GM21515 (cell line): Measurements from ENCODE around the gene KDM2A.
"Not testable (repeated sequence)": the region's sequence is repeated elsewhere in the genome, so short reads cannot be mapped to it uniquely, and the experiment has no call there.

Experiments used
- ATAC-seq: cut with Tn5 transposase; IDR thresholded peaks from one replicate; pipeline ENCODE4 v1.9.1; 2021; ENCODE audit not compliant: unreplicated experiment

The KDM2A gene

GRCh38 chr11:67233584-67234190 is 114.6 kb downstream of the KDM2A start:
- ATAC-seq, result no peak

GRCh38 chr11:67234571-67234970 is 115.5 kb downstream of the KDM2A start:
- not testable (repeated sequence) for ATAC-seq

GRCh38 chr11:67237574-67237973 is 118.5 kb downstream of the KDM2A start:
- no peak for ATAC-seq

GRCh38 chr11:67238894-67239782 is 120.1 kb downstream of the KDM2A start:
- no peak for ATAC-seq

GRCh38 chr11:67239783-67240575 is 120.9 kb downstream of the KDM2A start:
- peak; percentile 82 for ATAC-seq

- ATAC-seq, result no peak
Observed at GRCh38 chr11:67240576-67241389, 121.7 kb downstream of the KDM2A start.

GRCh38 chr11:67242548-67242947 is 123.5 kb downstream of the KDM2A start:
- ATAC-seq, result no peak

- no peak for ATAC-seq
Observed at GRCh38 chr11:67243051-67243450, 124.0 kb downstream of the KDM2A start.

GRCh38 chr11:67245046-67245445 is 126.0 kb downstream of the KDM2A start:
- no peak for ATAC-seq

GRCh38 chr11:67247946-67248550 is 129.0 kb downstream of the KDM2A start:
- ATAC-seq, result no peak

GRCh38 chr11:67248653-67249052 is 129.6 kb downstream of the KDM2A start:
- ATAC-seq, result no peak

- ATAC-seq, result no peak
Observed at GRCh38 chr11:67250059-67251043, 131.3 kb downstream of the KDM2A start.

GRCh38 chr11:67251841-67252240 is 132.8 kb downstream of the KDM2A start:
- no peak for ATAC-seq

GRCh38 chr11:67252831-67253239 is 133.8 kb downstream of the KDM2A start:
- no peak for ATAC-seq

GRCh38 chr11:67253872-67254624 is 135.0 kb downstream of the KDM2A start:
- ATAC-seq, result no peak

- no peak for ATAC-seq
Observed at GRCh38 chr11:67254798-67255197, 135.7 kb downstream of the KDM2A start.

GRCh38 chr11:67255353-67255752 is 136.3 kb downstream of the KDM2A start:
- no peak for ATAC-seq

- no peak for ATAC-seq
Observed at GRCh38 chr11:67255864-67256263, 136.8 kb downstream of the KDM2A start.
